ENCODE data around the gene ELL. TPM values are rescaled to one million over a fixed set of nuclear protein-coding genes. Genes with fewer than 3 reads are reported as not detected.

Gene ELL
- total and polyA plus RNA-seq, 9 of the 15 experiments (the other 6 are each of a cell fraction or from before 2014, with no cell fraction given), result 0.24 to 22.5 (median 4.1) TPM

- TF ChIP-seq E2F6 (IDR thresholded peaks at IDR 0.05; ENCODE audit: borderline replicate concordance in 1 of 2, extremely low read depth in 1 of 2, insufficient read depth in 1 of 2, insufficient read length in 1 of 2, low read depth in 1 of 2, low read length in 1 of 2, poor library complexity in 1 of 2, severe bottlenecking in 1 of 2), result peak in 1 of 2 experiments; percentile 41
- no peak for TF ChIP-seq ZNF239 (CRISPR knock-in tag; IDR thresholded peaks at IDR 0.05)
- peak; percentile 74 for TF ChIP-seq L3MBTL2 (IDR thresholded peaks at IDR 0.05)
- TF ChIP-seq SAFB2 (IDR thresholded peaks at IDR 0.05; ENCODE audit: borderline replicate concordance, low read depth, low read length, severe bottlenecking), result no peak
- 0 out of 4 replicates have a peak, but pooled peaks of 1 of the 2 experiments have one; percentile 31 for TF ChIP-seq MAZ (CRISPR knock-in tag; conservative IDR thresholded peaks at IDR 0.05 in 1 of 2, IDR thresholded peaks at IDR 0.05 in 1 of 2)
- TF ChIP-seq POLR3A (IDR thresholded peaks at IDR 0.05; ENCODE audit: borderline replicate concordance, extremely low read depth, insufficient read depth, insufficient read length), result no peak
- TF ChIP-seq PHB2 (IDR thresholded peaks at IDR 0.05; ENCODE audit: low read depth), result no peak
- TF ChIP-seq ZNF165 (CRISPR knock-in tag; IDR thresholded peaks at IDR 0.05; ENCODE audit: borderline replicate concordance), result no peak
- TF ChIP-seq ZNF41 (CRISPR knock-in tag; conservative IDR thresholded peaks at IDR 0.05), result no peak
- TF ChIP-seq FOXK1 (CRISPR knock-in tag; IDR thresholded peaks at IDR 0.05; ENCODE audit: borderline replicate concordance), result no peak
- TF ChIP-seq PTTG1 (tag; IDR thresholded peaks at IDR 0.05; ENCODE audit: low read depth), result no peak
- TF ChIP-seq BRF2 (IDR thresholded peaks at IDR 0.05; ENCODE audit: borderline replicate concordance, insufficient read depth, insufficient read length), result no peak
- TF ChIP-seq ZNF449 (CRISPR knock-in tag; IDR thresholded peaks at IDR 0.05), result no peak
- no peak for TF ChIP-seq PHF21A (IDR thresholded peaks at IDR 0.05; ENCODE audit: borderline replicate concordance, low read depth)
- TF ChIP-seq MTA1 (IDR thresholded peaks at IDR 0.05; ENCODE audit: borderline replicate concordance), result no peak
- TF ChIP-seq, protein P1, sequence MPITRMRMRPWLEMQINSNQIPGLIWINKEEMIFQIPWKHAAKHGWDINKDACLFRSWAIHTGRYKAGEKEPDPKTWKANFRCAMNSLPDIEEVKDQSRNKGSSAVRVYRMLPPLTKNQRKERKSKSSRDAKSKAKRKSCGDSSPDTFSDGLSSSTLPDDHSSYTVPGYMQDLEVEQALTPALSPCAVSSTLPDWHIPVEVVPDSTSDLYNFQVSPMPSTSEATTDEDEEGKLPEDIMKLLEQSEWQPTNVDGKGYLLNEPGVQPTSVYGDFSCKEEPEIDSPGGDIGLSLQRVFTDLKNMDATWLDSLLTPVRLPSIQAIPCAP (CRISPR knock-in tag; IDR thresholded peaks at IDR 0.05; ENCODE audit: borderline replicate concordance), result no peak
These were observed 81.4 kb downstream of the ELL start (continued) for GRCh38 chr19:18440415-18440877.
